ENCODE measurements around the gene BMPR2. TPM values are rescaled to one million over a fixed set of nuclear protein-coding genes. Genes with fewer than 3 reads are reported as not detected.

BMPR2 gene
- total RNA-seq, 6 experiments from 2014 or later, result 50.5 to 59.4 (median 56.4) TPM

DNA sequence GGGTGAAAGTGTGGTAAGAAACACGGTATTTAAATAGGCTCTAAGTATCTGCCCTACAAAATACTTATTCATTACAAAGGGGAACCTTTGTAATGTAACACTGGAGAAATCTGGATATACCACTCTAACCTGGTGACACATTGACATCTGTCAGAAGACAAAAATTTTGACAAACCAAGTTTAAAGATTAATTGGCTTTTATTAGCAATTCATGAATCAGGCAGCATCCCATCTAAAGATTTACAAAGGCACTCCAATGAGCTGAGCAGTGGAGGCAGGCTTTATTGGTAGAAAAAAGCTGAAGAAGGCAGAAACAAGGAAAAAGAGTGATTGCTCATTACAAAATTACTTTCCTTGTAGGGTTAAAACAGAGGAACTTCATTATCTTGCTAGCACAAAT, 35.0 kb downstream of the BMPR2 start:
- Mint-ChIP-seq H3K9me3 (no peaks in the 10 kb centered on the region), H3K36me3 (ENCODE audit: low read depth) (peaks cover 9% of the 10 kb centered on the region), H3K27me3 (ENCODE audit: insufficient read depth) (no peaks in the 10 kb centered on the region), H3K27ac (no peak overlapping the region), H3K4me3 (no peak overlapping the region), H3K4me1 (ENCODE audit: low read depth) (peaks cover 23% of the 10 kb centered on the region)
- TF ChIP-seq, protein P1, sequence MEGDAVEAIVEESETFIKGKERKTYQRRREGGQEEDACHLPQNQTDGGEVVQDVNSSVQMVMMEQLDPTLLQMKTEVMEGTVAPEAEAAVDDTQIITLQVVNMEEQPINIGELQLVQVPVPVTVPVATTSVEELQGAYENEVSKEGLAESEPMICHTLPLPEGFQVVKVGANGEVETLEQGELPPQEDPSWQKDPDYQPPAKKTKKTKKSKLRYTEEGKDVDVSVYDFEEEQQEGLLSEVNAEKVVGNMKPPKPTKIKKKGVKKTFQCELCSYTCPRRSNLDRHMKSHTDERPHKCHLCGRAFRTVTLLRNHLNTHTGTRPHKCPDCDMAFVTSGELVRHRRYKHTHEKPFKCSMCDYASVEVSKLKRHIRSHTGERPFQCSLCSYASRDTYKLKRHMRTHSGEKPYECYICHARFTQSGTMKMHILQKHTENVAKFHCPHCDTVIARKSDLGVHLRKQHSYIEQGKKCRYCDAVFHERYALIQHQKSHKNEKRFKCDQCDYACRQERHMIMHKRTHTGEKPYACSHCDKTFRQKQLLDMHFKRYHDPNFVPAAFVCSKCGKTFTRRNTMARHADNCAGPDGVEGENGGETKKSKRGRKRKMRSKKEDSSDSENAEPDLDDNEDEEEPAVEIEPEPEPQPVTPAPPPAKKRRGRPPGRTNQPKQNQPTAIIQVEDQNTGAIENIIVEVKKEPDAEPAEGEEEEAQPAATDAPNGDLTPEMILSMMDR (IDR thresholded peaks at IDR 0.05), result no peak
- no peak for DNase-seq

DNA sequence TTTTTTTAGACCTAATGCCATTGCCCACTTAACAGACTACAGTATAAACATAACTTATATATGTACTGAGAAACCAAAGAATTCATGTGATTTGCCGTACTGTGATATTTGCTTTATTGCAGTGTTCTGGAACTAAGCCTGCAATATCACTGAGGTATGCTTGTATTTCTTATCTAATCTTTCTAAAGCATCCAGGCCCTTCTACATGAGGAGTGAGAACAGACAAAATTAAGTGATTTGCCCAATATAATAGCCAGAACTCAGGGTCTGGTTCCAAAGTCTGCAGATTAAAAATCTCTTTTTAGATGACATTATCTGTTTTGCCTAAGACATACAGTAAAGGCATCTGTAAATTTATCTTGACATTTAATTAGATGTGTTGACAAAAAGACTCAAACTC, 41.9 kb downstream of the BMPR2 start:
- no peak overlapping the region for H3K27ac Mint-ChIP-seq
- TF ChIP-seq, protein P1 (IDR thresholded peaks at IDR 0.05), result no peak
- H3K4me1 Mint-ChIP-seq (ENCODE audit: low read depth), result peaks cover 5% of the 10 kb centered on the region
- DNase-seq, result no peak
- H3K9me3 Mint-ChIP-seq, result no peaks in the 10 kb centered on the region
- no peaks in the 10 kb centered on the region; the same call in 1 of the 2 replicates for H3K27me3 Mint-ChIP-seq (ENCODE audit: insufficient read depth)
- H3K4me3 Mint-ChIP-seq, result no peak overlapping the region
- peaks cover 5% of the 10 kb centered on the region for H3K36me3 Mint-ChIP-seq (ENCODE audit: low read depth)

DNA sequence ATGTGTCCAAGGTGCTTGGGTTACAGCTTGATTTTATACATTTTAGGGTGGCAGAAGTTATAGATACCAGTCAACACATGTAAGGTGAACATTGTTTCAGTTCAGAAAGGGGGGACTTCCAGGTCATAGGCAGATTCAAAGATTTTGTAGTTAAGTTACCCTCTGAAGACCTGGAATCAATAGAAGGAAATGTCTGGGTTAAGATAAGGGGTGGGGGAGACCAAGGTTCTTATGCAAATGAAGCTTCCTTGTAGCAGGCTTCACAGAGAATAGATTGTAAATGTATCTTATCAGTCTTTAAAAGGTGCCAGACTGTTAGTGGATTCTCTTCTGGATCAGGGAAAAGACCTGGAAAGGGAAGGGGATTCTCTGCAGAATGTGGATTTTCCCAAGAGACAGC, 42.4 kb downstream of the BMPR2 start:
- no peak overlapping the region for H3K27ac Mint-ChIP-seq
- H3K4me1 Mint-ChIP-seq (ENCODE audit: low read depth), result peaks cover 5% of the 10 kb centered on the region
- H3K27me3 Mint-ChIP-seq (ENCODE audit: insufficient read depth), result no peaks in the 10 kb centered on the region; the same call in 1 of the 2 replicates
- no peak for DNase-seq
- H3K4me3 Mint-ChIP-seq, result no peak overlapping the region
- TF ChIP-seq, protein P1 (IDR thresholded peaks at IDR 0.05), result no peak
- H3K9me3 Mint-ChIP-seq, result no peaks in the 10 kb centered on the region
- H3K36me3 Mint-ChIP-seq (ENCODE audit: low read depth), result peaks cover 5% of the 10 kb centered on the region

DNA sequence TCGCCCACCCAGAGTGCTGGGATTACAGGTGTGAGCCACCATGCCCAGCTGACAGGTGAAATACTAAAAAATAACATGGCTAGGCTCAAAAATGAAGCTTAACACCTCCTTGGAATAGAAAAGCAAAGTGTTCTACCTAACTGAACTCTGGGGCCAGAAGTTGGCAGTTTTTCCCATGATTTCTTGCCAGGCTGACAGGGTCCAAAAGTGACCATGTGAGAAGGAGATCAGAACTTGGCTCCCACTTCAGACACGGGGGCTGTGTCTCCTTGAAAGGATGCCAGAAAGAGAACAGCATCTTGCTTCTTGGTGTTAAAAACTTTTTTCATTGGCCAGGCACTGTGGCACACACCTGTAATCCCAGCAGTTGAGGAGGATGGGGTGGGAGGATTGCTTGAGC, 47.0 kb downstream of the BMPR2 start:
- Mint-ChIP-seq H3K4me1 (ENCODE audit: low read depth) (peaks cover 6% of the 10 kb centered on the region), H3K36me3 (ENCODE audit: low read depth) (peaks cover 10% of the 10 kb centered on the region; the same call in 1 of the 2 replicates), H3K27ac (no peak overlapping the region), H3K4me3 (no peak overlapping the region), H3K9me3 (no peaks in the 10 kb centered on the region), H3K27me3 (ENCODE audit: insufficient read depth) (no peaks in the 10 kb centered on the region; the same call in 1 of the 2 replicates)
- no peak for DNase-seq
- TF ChIP-seq, protein P1 (IDR thresholded peaks at IDR 0.05), result no peak

DNA sequence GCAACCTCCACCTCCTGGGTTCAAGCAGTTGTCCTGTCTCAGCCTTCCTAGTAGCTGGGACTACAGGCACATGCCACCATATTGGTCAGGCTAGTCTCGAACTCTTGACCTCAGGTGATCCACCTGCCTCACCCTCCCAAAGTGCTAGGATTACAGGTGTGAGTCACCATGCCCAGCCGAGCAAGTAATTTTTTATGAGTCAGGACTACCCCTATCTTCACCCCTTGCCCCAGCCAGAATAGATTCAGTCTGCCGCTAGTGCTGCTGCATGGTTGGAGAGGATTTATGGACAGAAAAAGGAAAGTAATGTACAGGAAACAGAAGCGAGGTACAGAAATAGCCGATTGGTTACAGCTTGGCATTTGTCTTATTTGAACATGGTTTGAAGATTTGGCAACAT, 48.9 kb downstream of the BMPR2 start:
- Mint-ChIP-seq H3K27ac (no peak overlapping the region), H3K9me3 (peaks cover 4% of the 10 kb centered on the region; the same call in 1 of the 2 replicates), H3K4me1 (ENCODE audit: low read depth) (peaks cover 20% of the 10 kb centered on the region), H3K27me3 (ENCODE audit: insufficient read depth) (no peaks in the 10 kb centered on the region; the same call in 1 of the 2 replicates), H3K36me3 (ENCODE audit: low read depth) (peaks cover 24% of the 10 kb centered on the region), H3K4me3 (no peak overlapping the region)
- no peak for DNase-seq
- TF ChIP-seq, protein P1 (IDR thresholded peaks at IDR 0.05), result no peak

DNA sequence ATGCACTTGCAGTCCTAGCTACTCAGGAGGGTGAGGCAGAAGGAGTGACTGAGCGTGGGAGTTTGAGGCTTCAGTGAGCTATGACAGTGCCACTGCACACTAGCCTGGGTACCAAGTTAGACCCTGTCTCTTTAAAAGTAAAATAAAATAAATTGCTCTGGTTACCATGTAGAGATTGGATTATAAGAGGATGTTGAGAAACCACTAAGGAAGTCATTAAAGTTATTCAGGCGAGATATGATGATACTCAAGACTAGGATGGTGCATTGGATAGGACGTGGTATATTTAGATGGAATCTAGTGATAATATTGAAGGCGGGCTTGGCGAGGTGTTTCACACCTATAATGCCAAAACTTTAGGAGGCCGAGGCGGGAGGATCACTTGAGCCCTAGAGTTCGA, 50.6 kb downstream of the BMPR2 start:
- H3K36me3 Mint-ChIP-seq (ENCODE audit: low read depth), result peaks cover 24% of the 10 kb centered on the region
- no peak overlapping the region for H3K27ac Mint-ChIP-seq
- peaks cover 25% of the 10 kb centered on the region for H3K4me1 Mint-ChIP-seq (ENCODE audit: low read depth)
- H3K27me3 Mint-ChIP-seq (ENCODE audit: insufficient read depth), result no peaks in the 10 kb centered on the region; the same call in 1 of the 2 replicates
- H3K4me3 Mint-ChIP-seq, result no peak overlapping the region
- peaks cover 4% of the 10 kb centered on the region; the same call in 1 of the 2 replicates for H3K9me3 Mint-ChIP-seq
- TF ChIP-seq, protein P1 (IDR thresholded peaks at IDR 0.05), result no peak
- DNase-seq, result no peak

All from HFFc6 (cell line).